HG03558 (cell line): ENCODE measurements around the gene COL18A1.

ENCODE experiments used
- ATAC-seq: cut with Tn5 transposase; IDR thresholded peaks from one replicate; pipeline ENCODE4 v1.9.1; 2021; ENCODE audit warnings: moderate number of reproducible peaks; ENCODE audit not compliant: unreplicated experiment; ENCODE audit errors: extremely low read depth

COL18A1 gene

DNA sequence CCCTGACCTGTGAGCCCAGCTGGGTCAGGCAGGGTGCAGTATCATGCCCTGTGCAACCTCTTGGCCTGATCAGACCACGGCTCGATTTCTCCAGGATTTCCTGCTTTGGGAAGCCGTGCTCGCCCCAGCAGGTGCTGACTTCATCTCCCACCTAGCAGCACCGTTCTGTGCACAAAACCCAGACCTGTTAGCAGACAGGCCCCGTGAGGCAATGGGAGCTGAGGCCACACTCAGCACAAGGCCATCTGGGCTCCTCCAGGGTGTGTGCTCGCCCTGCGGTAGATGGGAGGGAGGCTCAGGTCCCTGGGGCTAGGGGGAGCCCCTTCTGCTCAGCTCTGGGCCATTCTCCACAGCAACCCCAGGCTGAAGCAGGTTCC is 107.6 kb downstream of the COL18A1 start:
- no peak for ATAC-seq

DNA sequence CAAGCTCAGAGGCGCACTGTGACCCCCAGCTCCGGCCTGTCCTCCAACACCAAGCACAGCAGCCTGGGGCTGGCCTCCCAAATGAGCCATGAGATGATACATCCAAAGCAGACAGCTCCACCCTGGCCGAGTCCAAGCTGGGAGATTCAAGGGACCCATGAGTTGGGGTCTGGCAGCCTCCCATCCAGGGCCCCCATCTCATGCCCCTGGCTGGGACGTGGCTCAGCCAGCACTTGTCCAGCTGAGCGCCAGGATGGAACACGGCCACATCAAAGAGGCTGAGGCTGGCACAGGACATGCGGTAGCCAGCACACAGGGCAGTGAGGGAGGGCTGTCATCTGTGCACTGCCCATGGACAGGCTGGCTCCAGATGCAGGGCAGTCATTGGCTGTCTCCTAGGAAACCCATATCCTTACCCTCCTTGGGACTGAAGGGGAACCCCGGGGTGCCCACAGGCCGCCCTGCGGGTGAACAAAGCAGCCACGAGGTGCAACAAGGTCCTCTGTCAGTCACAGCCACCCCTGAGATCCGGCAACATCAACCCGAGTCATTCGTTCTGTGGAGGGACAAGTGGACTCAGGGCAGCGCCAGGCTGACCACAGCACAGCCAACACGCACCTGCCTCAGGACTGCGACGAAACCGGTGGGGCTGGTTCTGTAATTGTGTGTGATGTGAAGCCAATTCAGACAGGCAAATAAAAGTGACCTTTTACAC is 108.2 kb downstream of the COL18A1 start:
- ATAC-seq: no peak

DNA sequence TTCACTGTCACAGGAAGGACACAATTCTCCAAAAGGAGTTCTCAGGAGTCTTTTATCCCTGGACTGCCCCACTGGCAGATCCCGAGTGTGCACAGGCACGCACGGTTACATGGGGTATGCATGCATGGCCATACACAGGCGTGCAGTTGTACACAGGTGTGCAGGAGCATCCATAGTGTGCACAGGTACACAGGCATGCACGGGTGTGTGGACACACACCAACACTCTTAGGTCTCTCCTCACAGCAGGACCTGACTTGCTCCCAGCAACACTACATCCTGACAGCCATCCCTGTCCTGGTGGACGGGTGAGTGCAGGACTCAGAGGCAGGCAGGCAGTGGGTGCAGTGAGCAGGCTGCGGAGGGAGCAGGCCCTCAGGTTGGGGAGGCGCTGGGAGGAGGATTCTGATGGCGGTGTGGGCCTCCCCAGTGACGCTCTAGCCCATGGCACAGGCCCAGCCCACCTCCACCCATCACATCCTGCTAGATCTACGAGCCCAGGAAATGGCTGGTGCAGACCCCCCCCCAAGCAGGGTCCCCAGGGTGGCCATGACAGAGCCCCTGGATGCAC is 108.9 kb downstream of the COL18A1 start:
- ATAC-seq: no peak

- no peak for ATAC-seq
These were observed 109.5 kb downstream of the COL18A1 start for GRCh38 chr21:45514311-45515021.

DNA sequence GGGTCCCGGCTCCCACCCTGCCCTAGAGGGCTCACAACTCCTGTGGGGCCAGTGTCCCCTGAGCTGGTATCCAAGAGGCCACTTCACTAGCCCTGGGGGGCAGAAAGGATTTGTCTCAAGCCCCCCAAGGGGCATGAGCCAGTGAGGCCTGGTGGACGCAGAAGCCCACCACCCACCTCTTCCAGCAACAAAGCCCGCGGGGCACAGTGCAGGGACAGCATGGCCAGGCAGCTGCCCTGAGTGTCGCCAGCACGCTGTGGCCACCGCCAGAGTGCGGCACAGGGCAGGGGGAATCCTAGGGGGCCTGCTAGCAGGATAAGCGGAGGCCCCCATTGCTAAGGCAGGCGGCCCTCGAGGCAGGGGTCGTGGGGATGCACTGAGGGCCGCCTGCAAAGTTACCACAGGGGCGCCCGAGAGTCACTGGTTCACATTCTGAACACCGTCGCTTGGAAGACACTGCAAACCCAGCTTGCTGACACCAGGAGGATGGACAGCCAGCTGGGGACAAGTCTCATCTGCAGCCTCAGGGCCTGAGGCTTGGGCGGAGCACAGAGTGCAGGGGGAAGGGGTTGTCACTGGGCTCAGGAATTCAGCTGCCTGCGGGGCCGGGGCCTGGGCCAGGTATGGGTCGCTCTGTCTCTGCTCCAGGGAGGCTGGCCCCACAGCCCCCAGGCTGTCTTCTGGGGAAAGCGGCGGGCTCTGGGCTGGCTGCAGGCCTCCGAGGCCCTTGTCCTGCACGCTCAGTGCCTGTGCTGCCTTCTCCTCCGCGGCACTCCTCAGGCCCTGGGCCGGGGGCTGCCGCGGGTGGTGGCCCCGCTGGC is 110.5 kb downstream of the COL18A1 start:
- ATAC-seq: no peak

DNA sequence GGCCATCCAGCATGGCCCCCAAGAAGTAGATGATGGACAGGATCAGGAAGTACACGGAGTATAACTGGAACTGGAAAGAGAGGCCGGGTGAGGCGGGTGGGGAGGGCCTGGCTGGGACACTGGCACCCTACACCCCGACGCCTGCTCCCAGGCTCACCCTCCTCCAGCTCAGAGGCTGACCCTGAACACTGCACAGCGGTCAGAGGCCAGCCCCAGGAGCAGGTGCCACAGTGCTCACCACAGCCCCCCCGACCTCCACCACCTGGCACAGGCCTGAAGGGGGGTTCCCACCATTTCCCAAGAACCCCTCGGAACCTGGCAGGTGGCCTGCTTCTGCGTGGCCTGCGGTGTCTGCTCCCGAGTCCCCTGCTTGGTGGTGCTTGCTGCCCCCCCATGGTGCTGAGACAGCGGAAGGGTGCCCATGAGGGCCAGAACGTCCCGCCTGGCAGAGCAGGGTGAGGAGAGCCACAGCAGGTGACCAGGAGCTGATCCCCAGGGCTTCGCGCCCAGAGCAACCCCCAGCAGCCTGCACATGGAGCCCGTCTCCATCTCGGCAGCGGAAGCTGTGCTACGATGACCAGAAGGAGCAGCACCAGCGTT is 111.2 kb downstream of the COL18A1 start:
- ATAC-seq: no peak

- ATAC-seq: no peak
These were observed 111.7 kb downstream of the COL18A1 start for GRCh38 chr21:45516671-45517151.

- no peak for ATAC-seq
These were observed 112.5 kb downstream of the COL18A1 start for GRCh38 chr21:45517249-45518065.

GRCh38 chr21:45518742-45519141 is 113.8 kb downstream of the COL18A1 start:
- no peak for ATAC-seq

DNA sequence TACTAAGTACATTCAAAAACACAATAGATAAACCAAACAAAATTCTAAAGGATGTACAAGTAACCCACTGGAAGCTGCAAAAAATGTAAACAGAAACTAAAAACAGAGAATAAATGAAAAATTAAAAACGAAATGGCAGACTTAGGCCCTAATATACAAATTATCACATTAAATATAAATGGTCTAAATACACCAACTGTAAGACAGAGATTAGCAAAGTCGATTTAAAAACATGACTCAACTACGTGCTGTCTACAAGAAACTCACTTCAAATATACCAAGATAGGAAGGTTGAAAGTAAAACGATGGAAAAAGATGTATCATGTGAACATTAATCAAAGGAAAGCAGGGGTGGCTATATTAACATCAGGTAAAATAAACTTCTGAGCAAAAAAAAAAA is 114.2 kb downstream of the COL18A1 start:
- ATAC-seq: no peak

- ATAC-seq: no peak
These were observed 116.3 kb downstream of the COL18A1 start for GRCh38 chr21:45521241-45521640.

- ATAC-seq: no peak
These were observed 117.4 kb downstream of the COL18A1 start for GRCh38 chr21:45522381-45522780.

- no peak for ATAC-seq
These were observed 118.0 kb downstream of the COL18A1 start for GRCh38 chr21:45522986-45523385.

DNA sequence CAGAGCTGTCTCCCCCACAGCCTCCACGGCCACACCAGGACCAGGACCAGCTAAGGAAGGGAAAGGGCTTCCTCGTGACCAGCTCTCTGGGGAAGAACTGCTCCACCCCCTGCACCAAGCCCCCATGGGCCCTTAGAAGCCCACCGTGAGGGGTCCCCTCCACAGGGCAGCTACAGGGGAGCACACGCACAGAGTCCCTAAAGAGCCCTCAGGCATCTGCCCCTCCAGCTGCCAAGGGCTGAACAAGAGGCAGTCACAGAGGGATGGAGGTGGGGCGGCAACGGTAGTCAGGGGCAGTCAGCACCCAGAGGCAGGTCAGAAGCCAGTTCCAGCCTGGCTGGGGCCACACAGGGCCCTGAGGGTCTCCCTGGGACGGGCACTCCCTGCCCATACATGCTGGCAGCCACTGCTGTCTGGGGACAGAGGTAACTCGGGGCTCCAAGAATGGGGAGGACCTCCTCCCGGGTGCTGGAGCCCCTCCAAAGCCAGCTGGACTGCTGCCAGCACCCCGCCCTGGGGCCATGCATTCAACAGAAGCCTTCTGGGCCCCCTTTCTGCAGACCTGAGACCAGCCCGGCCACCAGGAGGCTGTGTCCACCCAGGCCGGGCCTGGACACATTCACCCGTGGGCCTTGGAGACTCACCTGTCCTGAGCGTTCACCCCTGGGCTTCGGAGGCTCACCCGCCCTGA is 118.6 kb downstream of the COL18A1 start:
- ATAC-seq: no peak

GRCh38 chr21:45524756-45525152 is 119.8 kb downstream of the COL18A1 start:
- ATAC-seq: no peak

DNA sequence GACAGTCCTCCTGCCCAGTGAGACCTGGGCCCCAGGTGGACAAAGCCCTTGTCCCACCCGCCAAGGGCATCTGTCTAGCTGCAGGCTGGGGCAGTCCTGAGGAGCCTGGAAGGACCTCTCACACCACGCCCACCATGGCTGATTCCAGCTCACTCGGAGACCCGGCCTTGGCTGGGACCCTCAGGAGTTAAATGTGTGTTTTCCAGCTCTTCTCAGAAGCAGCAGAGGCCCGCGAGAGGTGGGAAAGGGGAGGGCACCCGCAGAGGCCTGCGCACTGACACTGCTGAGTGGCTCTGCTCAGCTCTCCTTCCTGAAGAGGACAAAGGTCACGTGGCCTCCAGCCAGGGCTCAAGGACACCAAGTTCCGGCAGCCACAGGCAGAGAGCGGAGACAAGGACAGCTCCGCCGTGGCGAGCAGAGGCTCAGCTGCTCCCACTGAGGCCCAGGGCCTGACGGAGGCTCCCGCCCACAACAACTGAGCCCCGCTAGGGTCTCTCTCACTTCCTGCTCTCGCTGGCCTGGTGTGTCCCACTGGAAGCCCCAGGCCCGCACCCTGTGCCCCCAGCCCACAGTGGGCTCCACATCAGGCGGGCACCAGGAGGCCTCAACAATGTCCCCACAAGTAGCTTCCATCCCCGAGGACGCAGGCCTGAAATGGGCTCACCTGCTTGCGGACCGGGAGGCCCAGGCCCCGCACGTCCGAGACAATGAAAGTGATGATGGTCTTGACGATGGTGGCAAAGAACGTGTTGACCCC is 120.4 kb downstream of the COL18A1 start:
- ATAC-seq: no peak

DNA sequence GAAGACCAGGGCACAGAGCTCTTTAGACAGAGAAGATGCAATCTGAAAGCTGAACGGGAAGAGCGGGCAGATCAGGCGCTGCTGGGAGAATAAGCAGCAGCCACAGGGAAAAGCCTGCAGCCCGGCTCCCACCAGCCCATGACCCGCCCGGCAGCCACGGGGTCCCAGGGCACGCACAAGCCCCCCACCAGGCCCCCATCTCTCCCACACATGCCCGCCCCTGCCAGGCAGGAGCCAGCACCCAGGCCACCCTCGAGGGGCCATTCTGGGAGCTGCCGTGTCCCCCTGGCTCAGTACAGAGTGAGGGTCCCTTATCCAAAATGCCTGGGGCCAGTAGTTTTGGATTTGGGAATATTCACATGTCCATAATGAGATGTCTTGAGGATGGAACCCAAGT is 120.9 kb downstream of the COL18A1 start:
- no peak for ATAC-seq
